Measurements from ENCODE around the gene ATF7IP.

- no peak for TF ChIP-seq ARNTL (CRISPR knock-in tag; IDR thresholded peaks at IDR 0.05; ENCODE audit: borderline replicate concordance, low read depth)
- no peak for TF ChIP-seq ZFP30 (CRISPR knock-in tag; IDR thresholded peaks at IDR 0.05)
- TF ChIP-seq PATZ1 (CRISPR knock-in tag; IDR thresholded peaks at IDR 0.05; ENCODE audit: borderline replicate concordance), result no peak
- no peak for TF ChIP-seq TOX (CRISPR knock-in tag; IDR thresholded peaks at IDR 0.05; ENCODE audit: borderline replicate concordance)
- no peak for TF ChIP-seq ZFP3 (CRISPR knock-in tag; IDR thresholded peaks at IDR 0.05)
- TF ChIP-seq RARB (CRISPR knock-in tag; IDR thresholded peaks at IDR 0.05), result no peak
Measured at GRCh38 chr12:14410841-14411569, 45.5 kb downstream of the ATF7IP start.

All from SK-N-SH treated with all-trans-retinoic acid at 6 μM for 48 hours (cell line).